ENCODE measurements around the gene DUSP11.
A peak's percentile ranks its signal among the peaks of the same experiment; 100 is the strongest.
"Not testable (repeated sequence)": the region's sequence is repeated elsewhere in the genome, so short reads cannot be mapped to it uniquely, and the experiment has no call there.

Gene DUSP11

GRCh38 chr2:73770725-73771124 is 9.2 kb downstream of the DUSP11 start:
- DNase-seq, result no peak

GRCh38 chr2:73766994-73767393 is 12.9 kb downstream of the DUSP11 start:
- no peak for DNase-seq

- no peak for DNase-seq
These were observed 13.6 kb downstream of the DUSP11 start for GRCh38 chr2:73766349-73766748.

GRCh38 chr2:73764945-73765344 is 15.0 kb downstream of the DUSP11 start:
- no peak for DNase-seq

GRCh38 chr2:73762571-73762970 is 17.3 kb downstream of the DUSP11 start:
- DNase-seq, result no peak

- no peak for DNase-seq
These were observed 20.0 kb downstream of the DUSP11 start for GRCh38 chr2:73759904-73760303.

GRCh38 chr2:73759285-73759764 is 20.6 kb downstream of the DUSP11 start:
- no peak for DNase-seq

- not testable (repeated sequence) for DNase-seq
These were observed 25.6 kb downstream of the DUSP11 start for GRCh38 chr2:73754332-73754731.

GRCh38 chr2:73749314-73749713 is 30.6 kb downstream of the DUSP11 start:
- DNase-seq, result no peak

- DNase-seq, result no peak
These were observed 33.1 kb downstream of the DUSP11 start for GRCh38 chr2:73746877-73747208.

GRCh38 chr2:73746015-73746876 is 33.7 kb downstream of the DUSP11 start:
- DNase-seq, result no peak

GRCh38 chr2:73740767-73741166 is 39.1 kb downstream of the DUSP11 start:
- DNase-seq, result no peak

GRCh38 chr2:73739101-73739500 is 40.8 kb downstream of the DUSP11 start:
- no peak for DNase-seq

GRCh38 chr2:73736855-73737779 is 42.8 kb downstream of the DUSP11 start, which contains the start of gene TPRKB:
TSS of gene TPRKB (minus strand) at chr2:73737345. CDS start at chr2:73734569, 2,776 bp downstream.
- DNase-seq, result peak; percentile 96 to 97

- no peak for DNase-seq
These were observed 43.5 kb downstream of the DUSP11 start for GRCh38 chr2:73736378-73736777.

- DNase-seq, result no peak
These were observed 49.1 kb downstream of the DUSP11 start for GRCh38 chr2:73730810-73731209.

- no peak for DNase-seq
These were observed 51.2 kb downstream of the DUSP11 start for GRCh38 chr2:73728711-73729110.

GRCh38 chr2:73728043-73728442 is 51.9 kb downstream of the DUSP11 start:
- DNase-seq, result no peak

GRCh38 chr2:73726657-73727056 is 53.2 kb downstream of the DUSP11 start:
- DNase-seq, result not testable (repeated sequence)

GRCh38 chr2:73718851-73719621 is 60.9 kb downstream of the DUSP11 start:
- DNase-seq, result no peak

- DNase-seq, result no peak
These were observed 61.5 kb downstream of the DUSP11 start for GRCh38 chr2:73718421-73718820.

GRCh38 chr2:73717695-73718094 is 62.2 kb downstream of the DUSP11 start:
- not testable (repeated sequence) for DNase-seq

GRCh38 chr2:73717251-73717606 is 62.7 kb downstream of the DUSP11 start:
- DNase-seq, result no peak

Measured in CD4-positive, alpha-beta T cell treated with Interleukin-4 for 1 hour (primary cell).